HG02678 (cell line): ENCODE results near the gene CYTH3.
"Not testable (repeated sequence)": the region's sequence is repeated elsewhere in the genome, so short reads cannot be mapped to it uniquely, and the experiment has no call there.

Source experiments
- ATAC-seq: cut with Tn5 transposase; IDR thresholded peaks from one replicate; pipeline ENCODE4 v1.9.1; 2021; ENCODE audit warnings: mild to moderate bottlenecking, moderate library complexity; ENCODE audit not compliant: unreplicated experiment

CYTH3 gene

GRCh38 chr7:6154542-6155404, 117.7 kb downstream of the CYTH3 start:
- ATAC-seq = no peak

GRCh38 chr7:6153646-6154541, 118.5 kb downstream of the CYTH3 start:
- ATAC-seq = no peak

GRCh38 chr7:6151994-6152735, 120.3 kb downstream of the CYTH3 start:
- no peak for ATAC-seq

GRCh38 chr7:6151527-6151926, 120.9 kb downstream of the CYTH3 start:
- not testable (repeated sequence) for ATAC-seq

- ATAC-seq = no peak
These were observed 122.4 kb downstream of the CYTH3 start for GRCh38 chr7:6149996-6150395.

GRCh38 chr7:6148724-6149360, 123.6 kb downstream of the CYTH3 start:
- ATAC-seq = no peak

GRCh38 chr7:6147627-6148026, 124.8 kb downstream of the CYTH3 start:
- ATAC-seq = no peak

- no peak for ATAC-seq
These were observed 125.8 kb downstream of the CYTH3 start for GRCh38 chr7:6146666-6147065.

GRCh38 chr7:6143997-6144396, 128.4 kb downstream of the CYTH3 start:
- ATAC-seq = no peak

GRCh38 chr7:6142871-6143380, 129.5 kb downstream of the CYTH3 start:
- no peak for ATAC-seq

- ATAC-seq = no peak
These were observed 133.0 kb downstream of the CYTH3 start for GRCh38 chr7:6139189-6139996.

GRCh38 chr7:6136475-6136874, 135.9 kb downstream of the CYTH3 start:
- no peak for ATAC-seq

GRCh38 chr7:6133249-6133648, 139.2 kb downstream of the CYTH3 start:
- ATAC-seq = no peak

GRCh38 chr7:6130007-6130587, 142.3 kb downstream of the CYTH3 start:
- ATAC-seq = no peak

- no peak for ATAC-seq
These were observed 144.2 kb downstream of the CYTH3 start for GRCh38 chr7:6128205-6128604.

GRCh38 chr7:6127110-6127490, 145.3 kb downstream of the CYTH3 start:
- no peak for ATAC-seq

GRCh38 chr7:6123843-6124242, 148.6 kb downstream of the CYTH3 start:
- no peak for ATAC-seq

- no peak for ATAC-seq
These were observed 151.3 kb downstream of the CYTH3 start for GRCh38 chr7:6121141-6121540.

- ATAC-seq = no peak
These were observed 154.9 kb downstream of the CYTH3 start for GRCh38 chr7:6117533-6117932.
